Activated T-helper 1 cell treated with anti-CD3 and anti-CD28 coated beads, Interleukin-12 subunit alpha, Interleukin-12 subunit beta, Interleukin-2, Interleukin-4 antibody, amounts not matched to agents 30 ng/mL and 10 ng/mL and 1 ng/mL, durations not matched to agents 14 hours and 24 hours and 36 hours (primary cell): Measurements from ENCODE around the gene TRAF6. TPM values are rescaled to one million over a fixed set of nuclear protein-coding genes. Genes with fewer than 3 reads are reported as not detected.

Experiments used
- total RNA-seq: library from RNA; stranded (reverse); gene quantifications from 2 replicates; pipeline ENCODE4 v1.2.3, GENCODE V29; 2022

The TRAF6 gene
- total RNA-seq, 1 donor from 2014 or later, result 11.1 TPM

Other genes starting within 250 kb of the TRAF6 start
- 39.7 and 41.3 TPM in 2 replicates for gene COMMD9, start 220.8 kb downstream of the TRAF6 start, total RNA-seq
- gene PRR5L, start 214.0 kb downstream of the TRAF6 start, total RNA-seq, result 56.6 and 64.0 TPM in 2 replicates
- gene RAG1, start 57.7 kb upstream of the TRAF6 start, total RNA-seq, result 0.70 TPM in 1 of 2 replicates, not detected in the other
- gene IFTAP, start 84.2 kb upstream of the TRAF6 start, total RNA-seq, result 0.99 and 1.9 TPM in 2 replicates
- not detected in 2 replicates for gene RAG2, start 88.0 kb upstream of the TRAF6 start, total RNA-seq